K562 (cell line): ENCODE measurements around the gene HMGB2. TPM values are rescaled to one million over a fixed set of nuclear protein-coding genes. Genes with fewer than 3 reads are reported as not detected.
A peak's percentile ranks its signal among the peaks of the same experiment; 100 is the strongest.

Source experiments
- ARID3A ChIP-seq: IDR thresholded peaks from 2 replicates; pipeline ENCODE4 v1.6.1; 2012; ENCODE audit warnings: low read depth, low read length, improper control_type of control experiment, borderline replicate concordance
- ASH1L ChIP-seq: fragments of 450-650 bp; IDR thresholded peaks from 2 replicates; pipeline ENCODE4 v1.6.1; 2018; ENCODE audit warnings: borderline replicate concordance, mild to moderate bottlenecking, low read depth; ENCODE audit not compliant: partially characterized antibody
- BMI1 ChIP-seq: fragments of 150-350 bp; IDR thresholded peaks from 2 replicates; pipeline ENCODE4 v1.6.1; 2014; ENCODE audit warnings: low read length
- CHCHD3 ChIP-seq: fragments of 250-450 bp; sonication (Bioruptor Pico); IDR thresholded peaks from 2 replicates; pipeline ENCODE4 v2.1.2; 2022; ENCODE audit warnings: mild to moderate bottlenecking
- CREB1 ChIP-seq, 2 experiments: sonication (generic) in 1 of 2; formaldehyde crosslinking in 1 of 2; IDR thresholded peaks; 2 replicates each; pipeline versions ENCODE4 v1.6.1 to v1.8.0; 2012 to 2022; ENCODE audit warnings: inconsistent platforms in 1 of 2, mild to moderate bottlenecking in 1 of 2, missing genetic modification reagents in 1 of 2, moderate library complexity in 1 of 2
- EZH2 ChIP-seq: IDR thresholded peaks from 2 replicates; pipeline ENCODE4 v1.6.1; 2012; ENCODE audit warnings: low read depth, mild to moderate bottlenecking, inconsistent platforms, low read length, borderline replicate concordance
- GATAD2B ChIP-seq: fragments of 450-650 bp; IDR thresholded peaks from 2 replicates; pipeline ENCODE4 v1.6.1; 2017; ENCODE audit warnings: mild to moderate bottlenecking, borderline replicate concordance
- HMG20A ChIP-seq: fragments of 450-650 bp; formaldehyde crosslinking; conservative IDR thresholded peaks from 2 replicates; pipeline ENCODE4 v1.4.0; 2020; ENCODE audit warnings: mild to moderate bottlenecking, mixed read lengths
- HMGN3 ChIP-seq: IDR thresholded peaks from 2 replicates; pipeline ENCODE4 v1.6.1; 2011; ENCODE audit warnings: borderline replicate concordance, low read depth, mild to moderate bottlenecking, mixed read lengths, low read length; ENCODE audit not compliant: insufficient read length; ENCODE audit errors: extremely low read depth
- IFI16 ChIP-seq: fragments of 250-450 bp; sonication (Bioruptor Pico); IDR thresholded peaks from 2 replicates; pipeline ENCODE4 v2.1.2; 2022; ENCODE audit warnings: mild to moderate bottlenecking, inconsistent platforms
- MAFF ChIP-seq: IDR thresholded peaks from 2 replicates; pipeline ENCODE4 v1.6.1; 2012; ENCODE audit warnings: low read length, improper control_type of control experiment
- MITF ChIP-seq: IDR thresholded peaks from 2 replicates; pipeline ENCODE4 v1.6.1; 2014; ENCODE audit warnings: antibody characterized with exemption
- NEUROD1 ChIP-seq: fragments of 150-350 bp; IDR thresholded peaks from 2 replicates; pipeline ENCODE4 v1.6.1; 2014; ENCODE audit warnings: borderline replicate concordance, low read length, low read depth; ENCODE audit not compliant: partially characterized antibody
- NR0B1 ChIP-seq: fragments of 450-650 bp; IDR thresholded peaks from one replicate; pipeline ENCODE4 v1.6.1; 2018; ENCODE audit warnings: mild to moderate bottlenecking, moderate library complexity; ENCODE audit not compliant: partially characterized antibody
- POLR3A ChIP-seq: IDR thresholded peaks from 2 replicates; pipeline ENCODE4 v1.6.1; 2011; ENCODE audit warnings: borderline replicate concordance, mild to moderate bottlenecking, moderate library complexity; ENCODE audit not compliant: insufficient read length, insufficient read depth; ENCODE audit errors: extremely low read depth
- RBM39 ChIP-seq: fragments of 200-400 bp; formaldehyde crosslinking; optimal IDR thresholded peaks from 2 replicates; pipeline ENCODE3; 2018; ENCODE audit warnings: low read depth, low read length
- SAFB2 ChIP-seq: fragments of 200-400 bp; formaldehyde crosslinking; IDR thresholded peaks from 2 replicates; pipeline ENCODE4 v1.6.1; 2018; ENCODE audit warnings: borderline replicate concordance, low read length, low read depth, moderate library complexity; ENCODE audit not compliant: severe bottlenecking
- SP2 ChIP-seq: IDR thresholded peaks from 2 replicates; pipeline ENCODE4 v1.6.1; 2011; ENCODE audit warnings: mild to moderate bottlenecking, low read depth, low read length, moderate library complexity; ENCODE audit not compliant: poor library complexity, severe bottlenecking; ENCODE audit errors: extremely low read depth
- TFAP4 ChIP-seq: sonication (generic); formaldehyde crosslinking; IDR thresholded peaks from 2 replicates; pipeline ENCODE4 v1.8.0; 2022; ENCODE audit warnings: missing genetic modification reagents, mild to moderate bottlenecking, moderate library complexity, borderline replicate concordance
- ZNF778 ChIP-seq: fragments of 450-650 bp; formaldehyde crosslinking; IDR thresholded peaks from 2 replicates; pipeline ENCODE4 v1.4.0; 2020; ENCODE audit warnings: mild to moderate bottlenecking, moderate library complexity
- polyA plus RNA-seq, 8 experiments: library from polyadenylated mRNA; depleted of rRNA in 4 of 8; stranded (reverse) in 5 of 8; unstranded in 3 of 8; fragments of >200 nt; fragmentation: Nextera tagmentation in 2 of 8; fragmentation: Illumina TruSeq in 1 of 8; extraction: Ambion mirVana in 2 of 8; extraction: Trizol in 1 of 8; gene quantifications; 2 replicates each; pipeline versions ENCODE4 v1.2.1 to v1.2.3, GENCODE V29; 2011 to 2014; ENCODE audit warnings: inconsistent platforms in 1 of 8, missing spikeins in 1 of 8
- total RNA-seq, 7 experiments: library from RNA; depleted of rRNA in 6 of 7; stranded (reverse); fragments of >200 nt in 6 of 7; fragmentation: Illumina TruSeq in 2 of 7; extraction: Trizol in 2 of 7; gene quantifications; 2 replicates each; pipeline versions ENCODE4 v1.2.1 to v1.2.3, GENCODE V29; 2011 to 2021; ENCODE audit warnings: low replicate concordance in 1 of 7

The HMGB2 gene
- total and polyA plus RNA-seq, 9 of the 15 experiments (the other 6 are each of a cell fraction or from before 2014, with no cell fraction given) = 309 to 822 (median 626) TPM

- TF ChIP-seq ARID3A = no peak
- TF ChIP-seq ZNF778 (CRISPR knock-in tag) = no peak
- TF ChIP-seq GATAD2B = peak; percentile 97
- TF ChIP-seq ASH1L = peak; percentile 91
- peak; percentile 92 for TF ChIP-seq RBM39
- no peak for TF ChIP-seq SAFB2
- no peak for TF ChIP-seq HMG20A (CRISPR knock-in tag)
- peak; percentile 93 for TF ChIP-seq CHCHD3 (CRISPR knock-in tag)
- TF ChIP-seq EZH2 = no peak
- no peak for TF ChIP-seq MAFF
- TF ChIP-seq CREB1 (IDR thresholded peaks at IDR 0.05) = peak; percentile 77
- peak; percentile 72 for TF ChIP-seq CREB1 (CRISPR knock-in tag; IDR thresholded peaks at IDR 0.05)
- TF ChIP-seq POLR3A = no peak
- no peak for TF ChIP-seq BMI1
- TF ChIP-seq NR0B1 = no peak
- TF ChIP-seq TFAP4 = peak; percentile 83
- TF ChIP-seq NEUROD1 = peak; percentile 93
- TF ChIP-seq IFI16 (CRISPR knock-in tag) = no peak
- TF ChIP-seq MITF = no peak
- peak; percentile 47 for TF ChIP-seq SP2
- no peak for TF ChIP-seq HMGN3
Observed at GRCh38 chr4:173334085-173334890, at the start of gene HMGB2 (continued).
